OCI-LY7 (cell line): ENCODE measurements around the gene DNAJC3. TPM values are rescaled to one million over a fixed set of nuclear protein-coding genes. Genes with fewer than 3 reads are reported as not detected.

Experiments used
- BruUV-seq: library from RNA; stranded (reverse); fragments of 400-500 nt; replicated peaks from 2 replicates; lab custom pipeline; 2021; lab: Mats Ljungman, UMichigan
- CTCF ChIA-PET: fragments of 300-600 bp; sonication (Branson Sonifier 250); formaldehyde crosslinking; loops from one replicate; lab custom pipeline; 2022; ENCODE audit warnings: antibody characterized with exemption; ENCODE audit not compliant: unreplicated experiment; lab: Charles Lee
- POLR2A ChIA-PET: fragments of 300-600 bp; sonication (Branson Sonifier 250); formaldehyde crosslinking; loops from one replicate; lab custom pipeline; 2022; ENCODE audit warnings: antibody characterized with exemption; lab: Charles Lee
- DNase-seq: peaks from one replicate; pipeline ENCODE4 v3.0.0-alpha.2; 2015; ENCODE audit warnings: low spot score
- H2AFZ ChIP-seq: fragments of 200-600 bp; sonication (generic), shearing (Covaris generic); 2 replicates; pipeline ENCODE4 v1.6.1; 2014; ENCODE audit warnings: mild to moderate bottlenecking, antibody characterized with exemption, low read length, moderate library complexity
- H3K27ac ChIP-seq: fragments of 200-600 bp; sonication (generic); 2 replicates; pipeline ENCODE4 v1.5.1; 2014; ENCODE audit warnings: mixed run types, low read depth, mild to moderate bottlenecking, moderate library complexity, low read length, inconsistent platforms; ENCODE audit not compliant: poor library complexity, severe bottlenecking
- H3K36me3 ChIP-seq: fragments of 200-600 bp; sonication (generic); 2 replicates; pipeline ENCODE4 v1.6.1; 2014; ENCODE audit warnings: mild to moderate bottlenecking, antibody characterized with exemption, low read length, moderate library complexity, mixed read lengths; ENCODE audit not compliant: insufficient read depth
- H3K4me1 ChIP-seq: fragments of 200-600 bp; sonication (generic); 2 replicates; pipeline ENCODE4 v1.5.1; 2014; ENCODE audit warnings: mild to moderate bottlenecking, low read length; ENCODE audit not compliant: insufficient read depth, poor library complexity, severe bottlenecking
- H3K4me2 ChIP-seq: fragments of 200-600 bp; sonication (generic); 2 replicates; pipeline ENCODE4 v1.6.1; 2014; ENCODE audit warnings: mild to moderate bottlenecking, low read length
- H3K4me3 ChIP-seq: fragments of 200-600 bp; sonication (generic); 2 replicates; pipeline ENCODE4 v1.5.1; 2014; ENCODE audit warnings: mild to moderate bottlenecking, low read depth, low read length; ENCODE audit not compliant: poor library complexity, severe bottlenecking
- H3K79me2 ChIP-seq: fragments of 200-600 bp; sonication (generic); 2 replicates; pipeline ENCODE4 v1.6.1; 2016; ENCODE audit warnings: low read depth, mild to moderate bottlenecking, low read length, moderate library complexity, mixed read lengths; ENCODE audit not compliant: insufficient read depth
- H3K9me2 ChIP-seq: fragments of 200-600 bp; sonication (generic); 2 replicates; pipeline ENCODE4 v1.6.1; 2016; ENCODE audit warnings: mild to moderate bottlenecking, low read length, mixed read lengths; ENCODE audit not compliant: insufficient read depth
- H3K9me3 ChIP-seq: fragments of 200-600 bp; sonication (generic); 2 replicates; pipeline ENCODE4 v1.6.1; 2014; ENCODE audit warnings: mild to moderate bottlenecking, mixed run types, low read length, mixed read lengths
- H4K20me1 ChIP-seq: fragments of 200-600 bp; sonication (generic); 2 replicates; pipeline ENCODE4 v1.6.1; 2014; ENCODE audit warnings: mild to moderate bottlenecking, antibody characterized with exemption, low read length, moderate library complexity, mixed read lengths; ENCODE audit not compliant: insufficient read depth
- EZH2phosphoT487 ChIP-seq: fragments of 200-600 bp; sonication (generic); IDR thresholded peaks from 2 replicates; pipeline ENCODE4 v1.6.1; 2018; ENCODE audit warnings: low read depth, borderline replicate concordance, mild to moderate bottlenecking, mixed run types, antibody characterized with exemption, low read length, moderate library complexity, mixed read lengths
- intact Hi-C: fragments of 100-400 bp; cut with micrococcal nuclease; formaldehyde crosslinking; loops from one replicate; pipeline ENCODE4 v1.10.0; 2022; ENCODE audit not compliant: unreplicated experiment
- total RNA-seq, 2 experiments: library from RNA; depleted of rRNA in 1 of 2; stranded (reverse); fragments of >200 nt in 1 of 2; shearing (Covaris generic) in 1 of 2; gene quantifications; 2 replicates each; pipeline ENCODE4 v1.2.3, GENCODE V29; 2014 to 2022
- TF ChIP-seq, protein P1 (sequence below): fragments of 200-600 bp; sonication (generic); conservative IDR thresholded peaks from 2 replicates; pipeline ENCODE4 v1.5.1; 2014; ENCODE audit warnings: mild to moderate bottlenecking, antibody characterized with exemption, low read length, moderate library complexity, mixed read lengths

DNAJC3 gene
- total RNA-seq, 2 experiments from 2014 or later = 5.4 to 11.1 TPM

DNA sequence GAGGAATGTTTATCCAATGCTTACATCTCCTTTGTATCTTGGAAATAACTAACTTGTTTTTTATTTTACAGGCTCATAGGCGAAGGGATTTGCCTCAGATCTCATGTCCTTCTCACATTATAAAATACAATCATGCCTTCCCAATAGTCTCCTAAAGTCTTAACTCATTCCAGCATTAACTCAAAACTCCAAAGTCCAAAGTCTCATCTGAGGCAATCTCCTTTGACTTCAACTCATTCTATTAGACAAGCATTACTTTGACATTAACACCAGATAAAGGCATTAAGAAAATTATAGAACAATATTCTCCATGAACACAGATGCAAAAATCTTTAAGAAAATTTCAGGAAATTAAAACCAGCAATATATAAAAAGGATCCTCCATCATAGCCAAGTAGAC is 137.6 kb downstream of the DNAJC3 start:
- Histone ChIP-seq H4K20me1 (no peaks in the 10 kb centered on the region), H2AFZ (no peak overlapping the region), H3K79me2 (no peaks in the 10 kb centered on the region), H3K4me3 (no peak overlapping the region), H3K4me2 (no peak overlapping the region), H3K27ac (no peak overlapping the region), H3K9me2 (no peaks in the 10 kb centered on the region), H3K36me3 (no peaks in the 10 kb centered on the region), H3K9me3 (no peaks in the 10 kb centered on the region), H3K4me1 (no peaks in the 10 kb centered on the region)
- ChIA-PET POLR2A (no interaction called here), CTCF (no interaction called here)
- BruUV-seq = no TSS peak
- no peak for DNase-seq
- TF ChIP-seq, protein P1, sequence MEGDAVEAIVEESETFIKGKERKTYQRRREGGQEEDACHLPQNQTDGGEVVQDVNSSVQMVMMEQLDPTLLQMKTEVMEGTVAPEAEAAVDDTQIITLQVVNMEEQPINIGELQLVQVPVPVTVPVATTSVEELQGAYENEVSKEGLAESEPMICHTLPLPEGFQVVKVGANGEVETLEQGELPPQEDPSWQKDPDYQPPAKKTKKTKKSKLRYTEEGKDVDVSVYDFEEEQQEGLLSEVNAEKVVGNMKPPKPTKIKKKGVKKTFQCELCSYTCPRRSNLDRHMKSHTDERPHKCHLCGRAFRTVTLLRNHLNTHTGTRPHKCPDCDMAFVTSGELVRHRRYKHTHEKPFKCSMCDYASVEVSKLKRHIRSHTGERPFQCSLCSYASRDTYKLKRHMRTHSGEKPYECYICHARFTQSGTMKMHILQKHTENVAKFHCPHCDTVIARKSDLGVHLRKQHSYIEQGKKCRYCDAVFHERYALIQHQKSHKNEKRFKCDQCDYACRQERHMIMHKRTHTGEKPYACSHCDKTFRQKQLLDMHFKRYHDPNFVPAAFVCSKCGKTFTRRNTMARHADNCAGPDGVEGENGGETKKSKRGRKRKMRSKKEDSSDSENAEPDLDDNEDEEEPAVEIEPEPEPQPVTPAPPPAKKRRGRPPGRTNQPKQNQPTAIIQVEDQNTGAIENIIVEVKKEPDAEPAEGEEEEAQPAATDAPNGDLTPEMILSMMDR = no peak
- TF ChIP-seq EZH2phosphoT487 = no peak
- intact Hi-C loops = no loop called here

DNA sequence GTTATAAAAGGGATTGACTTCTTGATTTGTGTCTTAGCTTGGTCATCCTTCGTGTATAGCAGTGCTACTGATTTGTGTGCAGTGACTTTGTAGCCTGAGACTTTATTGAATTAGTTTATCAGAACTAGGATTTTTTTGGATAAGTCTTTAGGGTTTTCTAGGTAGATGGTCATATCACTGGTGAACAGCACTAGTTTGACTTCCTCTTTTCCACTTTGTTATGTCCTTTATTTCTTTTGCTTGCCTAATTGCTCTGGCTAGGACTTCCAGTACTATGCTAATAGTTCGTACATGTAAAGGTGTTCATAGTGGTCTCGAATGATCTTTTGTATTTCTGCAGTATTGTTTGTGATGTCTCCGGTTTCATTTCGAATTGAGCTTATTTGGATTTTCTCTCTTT is 145.4 kb downstream of the DNAJC3 start:
- no peak overlapping the region for H3K4me2 ChIP-seq
- H3K4me1 ChIP-seq = no peaks in the 10 kb centered on the region
- no peaks in the 10 kb centered on the region for H3K36me3 ChIP-seq
- TF ChIP-seq, protein P1 = no peak
- no peak for TF ChIP-seq EZH2phosphoT487
- no peak for DNase-seq
- BruUV-seq = no TSS peak
- intact Hi-C loops = no loop called here
- H3K9me3 ChIP-seq = no peaks in the 10 kb centered on the region
- ChIA-PET CTCF (no interaction called here), POLR2A (interaction anchor here (1.2 kb wide), 1 partner anchor 22 kb away, joined by 3 read pairs; no protein-coding TSS in a partner anchor)
- no peak overlapping the region for H2AFZ ChIP-seq
- no peaks in the 10 kb centered on the region for H4K20me1 ChIP-seq
- no peak overlapping the region for H3K27ac ChIP-seq
- no peaks in the 10 kb centered on the region for H3K9me2 ChIP-seq
- H3K4me3 ChIP-seq = no peak overlapping the region
- no peaks in the 10 kb centered on the region for H3K79me2 ChIP-seq

DNA sequence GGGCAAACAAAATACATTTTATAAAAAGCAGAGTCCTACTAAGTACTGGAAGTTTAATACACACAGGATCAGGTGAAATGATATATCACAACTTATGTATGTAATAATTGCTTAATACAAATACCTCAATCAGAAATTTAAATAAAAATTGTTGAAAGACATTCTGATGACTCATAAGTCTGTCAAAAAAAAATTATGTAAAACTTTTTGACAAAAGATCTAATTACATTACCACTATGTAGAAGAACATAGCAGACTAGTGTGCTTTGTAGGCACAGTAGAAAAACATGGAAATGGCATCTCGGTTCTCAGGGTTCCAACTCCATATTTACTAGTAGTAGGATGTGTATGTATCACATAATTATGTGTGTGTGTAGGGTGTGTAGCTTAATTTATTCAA is 156.2 kb downstream of the DNAJC3 start:
- Histone ChIP-seq H3K9me3 (no peaks in the 10 kb centered on the region), H3K9me2 (no peaks in the 10 kb centered on the region), H3K79me2 (no peaks in the 10 kb centered on the region), H3K4me1 (no peaks in the 10 kb centered on the region), H3K4me3 (no peak overlapping the region), H3K27ac (no peak overlapping the region), H2AFZ (no peak overlapping the region), H3K36me3 (no peaks in the 10 kb centered on the region), H4K20me1 (no peaks in the 10 kb centered on the region), H3K4me2 (no peak overlapping the region)
- intact Hi-C loops = no loop called here
- BruUV-seq = no TSS peak
- ChIA-PET POLR2A (no interaction called here), CTCF (interaction anchor here (0.9 kb wide), 1 partner anchor 296 kb away, joined by 4 read pairs; no protein-coding TSS in a partner anchor)
- no peak for DNase-seq
- TF ChIP-seq EZH2phosphoT487 = no peak
- TF ChIP-seq, protein P1 = no peak
